Activated CD4-positive, alpha-beta T cell treated with anti-CD3 and anti-CD28 coated beads, Interleukin-2, amount 50 U/mL, for 16 hours (primary cell): ENCODE data around the gene LILRA2.
"Not testable (repeated sequence)": the region's sequence is repeated elsewhere in the genome, so short reads cannot be mapped to it uniquely, and the experiment has no call there.

ENCODE experiments used
- DNase-seq: peaks from one replicate; pipeline ENCODE4 v3.0.0-alpha.2; 2020

Gene LILRA2

GRCh38 chr19:54571715-54572615, 1.6 kb upstream of the LILRA2 start:
- not testable (repeated sequence) for DNase-seq

GRCh38 chr19:54572696-54573311, 786 bp upstream of the LILRA2 start:
- no peak for DNase-seq

- DNase-seq: no peak
Observed at GRCh38 chr19:54574051-54574450, 461 bp downstream of the LILRA2 start.

- DNase-seq: no peak
Observed at GRCh38 chr19:54574527-54575056, 1.0 kb downstream of the LILRA2 start.

GRCh38 chr19:54575205-54575604, 1.6 kb downstream of the LILRA2 start:
- not testable (repeated sequence) for DNase-seq

- no peak for DNase-seq
Observed at GRCh38 chr19:54576411-54576976, 2.9 kb downstream of the LILRA2 start.

- DNase-seq: no peak
Observed at GRCh38 chr19:54577334-54577733, 3.7 kb downstream of the LILRA2 start.

DNA sequence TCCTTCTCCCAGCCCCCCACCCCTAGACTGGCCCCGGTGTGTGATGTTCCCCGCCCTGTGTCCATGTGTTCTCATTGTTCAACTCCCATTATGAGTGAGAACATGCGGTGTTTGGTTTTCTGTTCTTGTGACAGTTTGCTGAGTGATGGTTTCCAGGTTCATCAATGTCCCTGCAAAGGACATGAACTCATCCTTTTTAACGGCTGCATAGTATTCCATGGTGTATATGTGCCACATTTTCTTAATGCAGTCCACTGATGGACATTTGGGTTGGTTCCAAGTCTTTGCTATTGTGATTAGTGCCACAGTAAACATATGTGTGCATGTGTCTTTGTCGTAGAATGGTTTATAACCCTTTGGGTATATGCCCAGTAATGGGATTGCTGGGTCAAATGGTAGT, 4.7 kb downstream of the LILRA2 start:
- not testable (repeated sequence) for DNase-seq

GRCh38 chr19:54586397-54586796, 12.8 kb downstream of the LILRA2 start:
- DNase-seq: no peak

GRCh38 chr19:54587026-54587425, 13.4 kb downstream of the LILRA2 start:
- no peak for DNase-seq

DNA sequence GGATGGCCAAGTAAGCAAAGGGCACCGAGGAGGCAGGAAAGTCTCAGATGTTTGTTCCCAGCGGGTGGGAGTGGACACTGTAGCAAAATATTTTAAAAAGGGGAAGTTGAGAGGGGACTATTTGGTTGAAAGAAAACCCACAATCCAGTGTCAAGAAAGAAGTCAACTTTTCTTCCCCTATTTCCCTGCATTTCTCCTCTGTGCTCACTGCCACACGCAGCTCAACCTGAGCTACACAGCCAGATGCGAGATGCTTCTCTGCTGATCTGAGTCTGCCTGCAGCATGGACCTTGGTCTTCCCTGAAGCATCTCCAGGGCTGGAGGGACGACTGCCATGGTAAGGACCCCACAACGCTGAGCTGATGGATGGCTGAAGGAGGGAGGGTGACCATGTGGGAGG, 19.9 kb downstream of the LILRA2 start, which contains the start of gene LILRA1:
Gene LILRA1, plus strand, starts transcription at position 188 of the 400 bp plus-strand sequence. CDS start 613 bp downstream, outside the sequence.
- DNase-seq: not testable (repeated sequence)

- not testable (repeated sequence) for DNase-seq
Observed at GRCh38 chr19:54593931-54594626, 20.5 kb downstream of the LILRA2 start.

- DNase-seq: no peak
Observed at GRCh38 chr19:54594737-54595136, 21.1 kb downstream of the LILRA2 start.

- not testable (repeated sequence) for DNase-seq
Observed at GRCh38 chr19:54595680-54596436, 22.3 kb downstream of the LILRA2 start.

- no peak for DNase-seq
Observed at GRCh38 chr19:54600212-54600611, 26.6 kb downstream of the LILRA2 start.

DNA sequence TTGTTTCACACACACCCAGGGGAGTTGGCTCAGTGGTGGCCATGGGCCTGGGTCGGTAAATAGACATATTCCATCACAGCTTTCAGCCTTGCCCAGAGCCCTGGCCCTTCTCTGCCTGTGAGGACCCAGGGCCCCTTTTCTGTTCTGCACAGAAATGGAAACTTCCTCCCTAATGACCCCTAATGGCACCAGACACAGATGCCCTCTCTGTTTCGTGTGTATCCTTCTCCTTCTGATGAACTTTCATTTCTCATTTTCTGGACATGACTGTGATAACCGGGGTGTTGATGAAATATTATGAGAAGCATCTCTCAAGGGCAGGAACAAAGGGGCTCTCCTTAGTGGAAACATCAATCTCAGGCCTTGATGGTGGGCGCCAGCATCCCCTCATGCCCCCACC, 32.6 kb downstream of the LILRA2 start:
- DNase-seq: no peak

DNA sequence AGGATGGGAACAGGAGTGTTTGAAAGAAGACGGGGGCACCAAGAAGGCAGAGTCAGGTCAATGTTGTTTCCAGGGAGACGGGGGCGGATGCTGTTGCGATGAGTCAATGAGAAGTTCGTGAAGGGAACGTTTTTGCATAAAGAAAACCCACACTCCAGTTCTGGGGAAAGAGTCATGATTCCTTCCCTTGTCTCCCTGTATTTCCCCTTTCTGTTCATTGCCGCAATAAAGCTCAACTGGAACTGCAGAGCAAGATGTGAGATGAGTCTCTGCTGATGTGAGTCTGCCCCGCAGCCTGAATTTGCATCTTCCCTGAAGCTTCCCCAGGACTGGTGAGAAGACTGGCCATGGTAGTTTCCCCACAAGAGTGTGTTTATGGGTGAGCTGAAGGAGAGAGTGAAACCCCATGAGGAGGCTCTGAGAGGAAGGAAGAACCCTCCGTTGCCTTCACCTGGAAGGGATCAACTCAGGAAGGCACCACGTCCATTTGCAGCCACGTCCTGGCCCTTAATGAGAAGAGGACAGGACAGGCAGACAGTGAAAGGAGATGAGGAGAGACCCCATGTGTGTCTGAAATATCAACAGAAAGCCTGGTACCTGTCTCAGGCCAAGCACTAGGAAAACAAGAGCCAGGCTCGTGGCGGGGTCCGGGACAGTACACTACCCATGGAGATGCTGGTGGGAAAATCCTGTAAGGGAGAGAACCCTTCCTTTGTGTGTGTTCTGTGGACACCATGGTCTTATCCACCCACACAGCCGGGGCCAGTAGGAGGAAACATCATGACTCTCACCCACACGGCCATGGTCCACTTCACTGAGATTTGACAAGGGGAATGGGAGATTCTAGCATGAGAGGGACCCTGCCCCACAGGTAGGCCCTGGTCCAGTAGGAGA, 33.5 kb downstream of the LILRA2 start:
- no peak for DNase-seq

- no peak for DNase-seq
Observed at GRCh38 chr19:54607785-54608150, 34.2 kb downstream of the LILRA2 start.

DNA sequence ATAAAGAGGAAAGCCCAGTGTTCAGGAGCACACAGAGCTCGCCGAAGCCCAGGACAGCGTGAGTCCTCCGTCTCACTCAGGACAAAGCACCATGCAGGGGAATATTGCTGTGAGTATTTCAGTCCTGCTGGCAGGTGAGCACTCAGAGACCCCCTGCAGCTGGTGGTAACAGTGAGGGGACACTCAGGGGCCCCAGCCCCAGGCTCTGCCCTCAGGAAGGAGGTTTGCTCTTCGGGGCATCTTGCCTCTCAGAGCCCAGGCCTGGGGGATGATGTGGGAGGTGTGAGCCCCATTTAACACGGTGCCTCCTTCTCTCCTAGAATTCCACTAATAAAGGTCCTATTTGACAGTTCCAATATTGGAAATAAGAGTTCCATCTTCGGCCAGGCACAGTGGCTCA, 34.6 kb downstream of the LILRA2 start:
- no peak for DNase-seq

GRCh38 chr19:54608792-54609191, 35.2 kb downstream of the LILRA2 start:
- no peak for DNase-seq

DNA sequence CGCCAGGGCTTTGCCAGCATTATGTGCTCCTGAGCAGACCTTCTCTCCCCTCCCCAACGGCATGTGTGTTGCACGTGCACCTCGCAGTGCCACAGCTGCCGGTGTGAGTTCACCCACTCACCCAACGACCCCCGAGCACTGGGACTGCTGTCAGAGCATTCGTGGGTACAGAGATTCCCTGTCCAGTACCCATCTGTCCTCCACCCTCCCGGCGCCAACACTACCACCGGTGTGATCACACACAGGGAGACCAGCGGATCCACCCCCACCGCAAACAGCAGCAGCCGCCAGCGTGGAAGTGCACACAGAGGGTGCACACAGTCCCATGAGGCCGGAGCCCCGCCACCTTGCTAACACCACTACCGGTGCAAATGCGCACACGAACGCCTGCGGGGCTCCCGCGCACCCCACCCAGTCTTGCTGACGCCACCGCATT, 35.8 kb downstream of the LILRA2 start:
- no peak for DNase-seq
